Frontal cortex (tissue), 4 donors: ENCODE measurements around the gene RALGAPA2. TPM values are rescaled to one million over a fixed set of nuclear protein-coding genes. Genes with fewer than 3 reads are reported as not detected.

ENCODE experiments used
- DNase-seq, 2 donors: peaks; one replicate each; pipeline ENCODE4 v3.0.0; 2012; ENCODE audit warnings: low spot score in 2 of 2
- FAIRE-seq: peaks from 2 replicates; lab custom pipeline; 2012; peaks lifted over from hg19 to GRCh38; lab: Jason Lieb, UNC
- total RNA-seq: library from RNA; depleted of rRNA; stranded (reverse); fragments of >200 nt; gene quantifications from one replicate; pipeline ENCODE4 v1.2.3, GENCODE V29; 2014
- donor health status: control.
- donor health status: control.
- donor health status: control.

Gene RALGAPA2
- total RNA-seq, 1 donor from 2014 or later: 45.7 TPM

DNA sequence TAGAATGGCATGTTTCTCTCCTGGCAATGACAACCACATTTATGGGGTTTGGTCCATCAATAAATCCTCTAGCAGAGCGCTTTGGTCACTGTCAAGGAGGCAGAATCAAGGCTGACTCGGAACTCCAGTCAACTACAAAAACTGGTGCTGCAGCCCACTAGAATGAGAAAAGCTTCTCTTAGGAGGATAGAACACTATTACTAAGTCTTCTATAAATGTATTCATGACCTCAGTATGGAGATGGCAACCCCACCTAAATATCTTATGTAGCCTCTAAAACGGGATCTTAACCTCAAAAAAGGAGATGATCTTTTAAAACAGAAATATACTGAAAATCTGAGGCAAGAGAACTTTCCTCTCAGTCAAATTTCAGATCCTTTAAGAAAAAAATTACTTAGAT is 68.5 kb downstream of the RALGAPA2 start:
- FAIRE-seq: no peak
- no peak for DNase-seq

GRCh38 chr20:20641783-20642182 is 70.7 kb downstream of the RALGAPA2 start:
- FAIRE-seq (no peak), DNase-seq (no peak)

- FAIRE-seq: no peak
Observed at GRCh38 chr20:20638878-20639277, 73.6 kb downstream of the RALGAPA2 start.

DNA sequence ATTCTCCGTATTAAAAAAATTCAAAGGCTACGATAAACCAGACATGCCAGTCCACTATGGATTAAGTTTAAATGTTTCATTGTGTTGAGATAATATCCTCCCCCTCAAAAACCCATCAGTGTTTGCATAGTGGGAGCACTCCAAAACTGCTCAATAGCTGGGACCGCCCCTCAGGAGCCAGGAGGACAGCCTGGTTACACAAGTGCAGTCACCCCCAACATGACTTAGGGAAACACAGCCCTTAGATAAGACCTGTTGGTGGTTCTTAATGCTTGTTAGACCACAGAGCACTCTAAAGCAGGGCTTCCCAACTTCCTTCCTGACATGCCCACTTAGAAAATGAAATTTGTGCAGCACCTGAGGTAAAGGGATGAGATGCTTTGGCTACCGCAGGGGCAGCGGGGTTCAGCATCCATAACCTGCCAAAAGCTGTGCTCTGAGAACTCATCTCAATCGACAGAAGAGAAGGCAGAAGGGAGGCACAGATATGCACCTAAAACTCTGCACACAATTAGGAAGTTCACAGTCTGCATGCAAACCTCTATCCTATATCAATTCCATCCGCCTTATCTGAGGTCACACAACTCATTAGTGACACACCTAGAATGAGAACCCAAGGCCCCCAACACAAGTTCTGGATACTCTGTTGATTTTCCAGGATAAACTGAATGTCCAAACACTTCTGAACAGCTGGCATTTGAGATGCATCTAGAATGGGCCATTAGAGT is 74.3 kb downstream of the RALGAPA2 start:
- no peak for DNase-seq
- FAIRE-seq: no peak

More at GRCh38 chr20:20638878-20639277, 73.6 kb downstream of the RALGAPA2 start:
- no peak for DNase-seq

- no peak for FAIRE-seq
Observed at GRCh38 chr20:20635006-20635405, 77.4 kb downstream of the RALGAPA2 start.

DNA sequence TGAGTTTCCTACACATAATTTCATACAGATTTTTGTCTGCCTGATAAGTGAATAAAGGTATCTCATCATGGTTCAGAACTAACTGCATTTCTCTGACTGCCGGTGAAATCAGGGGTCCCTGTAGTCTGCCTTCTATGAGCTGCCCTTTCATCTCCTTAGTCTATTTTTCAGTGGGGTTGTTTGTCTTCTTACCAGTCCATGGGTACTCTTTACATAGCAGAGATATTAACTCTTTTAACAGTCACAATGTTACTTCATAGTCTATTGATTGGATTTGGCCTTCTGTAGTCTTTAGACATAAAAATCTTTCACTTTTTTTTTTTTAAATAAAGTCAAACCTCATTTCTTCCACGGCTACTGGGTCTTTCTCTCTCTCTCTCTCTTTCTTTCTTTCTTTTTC is 79.8 kb downstream of the RALGAPA2 start:
- DNase-seq: no peak
- no peak for FAIRE-seq

More at GRCh38 chr20:20635006-20635405, 77.4 kb downstream of the RALGAPA2 start:
- no peak for DNase-seq

- no peak for DNase-seq
- no peak for FAIRE-seq
Observed at GRCh38 chr20:20630551-20630950, 81.9 kb downstream of the RALGAPA2 start.

DNA sequence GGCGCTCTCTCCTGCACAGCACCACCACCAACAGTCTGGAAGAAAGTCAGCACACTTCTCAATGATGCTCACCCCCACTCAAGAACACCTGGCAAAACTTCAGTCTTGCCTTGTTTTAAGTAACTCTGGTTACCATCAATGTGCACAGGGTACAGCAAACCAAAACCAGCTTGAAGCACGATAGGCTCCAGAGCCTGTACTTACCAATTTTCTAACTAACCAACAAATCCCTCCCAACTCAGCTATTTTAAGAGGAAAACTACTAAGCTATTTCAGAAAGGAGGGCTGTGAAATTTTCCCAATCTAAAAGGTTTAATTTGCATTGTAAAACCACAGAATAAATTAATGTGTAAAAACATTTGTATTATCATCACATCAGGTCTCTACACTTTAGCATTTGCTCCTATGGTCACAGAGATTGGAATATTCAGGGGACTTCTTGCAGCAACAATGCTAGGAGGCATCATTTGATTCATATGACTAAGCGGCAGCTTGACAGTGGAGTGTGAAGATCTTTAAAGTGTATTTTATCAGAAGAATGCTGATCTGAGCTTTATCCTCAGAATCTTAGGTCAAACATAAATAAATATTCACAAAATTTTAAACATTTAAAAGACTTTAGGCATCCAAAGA is 82.8 kb downstream of the RALGAPA2 start:
- FAIRE-seq (no peak), DNase-seq (no peak)

DNA sequence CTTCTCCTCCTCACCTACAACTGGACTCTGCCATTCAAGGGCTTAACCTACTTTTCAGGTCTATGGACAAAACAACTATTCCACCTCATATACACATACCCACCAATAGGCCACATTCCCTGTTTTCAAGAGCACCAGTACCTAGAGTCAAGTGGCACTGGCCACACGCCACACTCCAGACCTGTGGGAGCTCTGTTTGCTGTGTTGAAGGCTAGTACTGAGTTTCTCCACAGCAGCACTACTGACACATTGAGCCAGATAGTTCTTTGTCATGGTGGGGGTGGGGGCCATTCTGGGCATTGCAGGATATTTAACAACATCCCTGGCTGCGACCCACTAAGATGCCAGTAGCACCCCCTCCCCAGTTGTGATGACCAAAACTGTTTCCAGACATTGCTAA is 84.1 kb downstream of the RALGAPA2 start:
- no peak for FAIRE-seq
- DNase-seq: no peak

DNA sequence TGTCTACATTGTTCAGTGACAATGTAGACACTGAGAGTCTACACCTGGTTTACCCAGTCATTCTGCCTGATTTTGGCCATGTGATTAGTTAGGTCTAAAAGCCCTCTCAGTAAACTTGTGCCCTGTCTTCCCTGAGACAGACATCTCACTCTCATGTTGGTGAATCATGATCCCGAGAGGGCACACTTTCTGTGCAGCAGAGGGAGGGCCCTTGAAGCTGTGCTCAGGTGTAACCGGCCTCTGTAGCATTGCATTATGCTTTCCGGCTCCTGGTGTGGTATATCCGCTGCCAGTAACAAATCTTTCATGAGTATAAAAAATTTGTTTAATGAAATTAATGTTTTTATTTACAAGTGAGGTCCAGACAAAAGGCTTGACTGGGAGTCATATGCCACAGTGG is 85.0 kb downstream of the RALGAPA2 start:
- DNase-seq: no peak
- no peak for FAIRE-seq

GRCh38 chr20:20624914-20625313 is 87.5 kb downstream of the RALGAPA2 start:
- DNase-seq: no peak
- FAIRE-seq: no peak

DNA sequence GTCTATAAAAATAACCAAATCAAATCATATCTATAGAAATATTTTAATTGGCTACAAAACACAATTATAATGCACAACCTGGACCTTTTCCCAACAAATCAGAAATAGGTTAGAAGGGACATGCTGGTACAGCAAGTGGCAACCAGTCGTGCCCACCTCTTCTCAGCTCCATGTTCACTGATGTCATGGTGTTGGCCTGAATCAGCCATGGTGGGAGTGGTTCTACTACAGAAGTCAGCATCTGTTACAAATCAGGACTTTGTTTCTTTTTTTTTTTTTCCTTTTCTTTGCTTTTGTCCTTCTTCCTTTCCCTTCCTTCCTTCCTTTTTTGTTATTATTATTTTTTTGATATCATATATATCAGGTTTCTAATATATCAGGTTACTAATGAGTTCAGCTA is 91.2 kb downstream of the RALGAPA2 start:
- FAIRE-seq (no peak), DNase-seq (no peak)

DNA sequence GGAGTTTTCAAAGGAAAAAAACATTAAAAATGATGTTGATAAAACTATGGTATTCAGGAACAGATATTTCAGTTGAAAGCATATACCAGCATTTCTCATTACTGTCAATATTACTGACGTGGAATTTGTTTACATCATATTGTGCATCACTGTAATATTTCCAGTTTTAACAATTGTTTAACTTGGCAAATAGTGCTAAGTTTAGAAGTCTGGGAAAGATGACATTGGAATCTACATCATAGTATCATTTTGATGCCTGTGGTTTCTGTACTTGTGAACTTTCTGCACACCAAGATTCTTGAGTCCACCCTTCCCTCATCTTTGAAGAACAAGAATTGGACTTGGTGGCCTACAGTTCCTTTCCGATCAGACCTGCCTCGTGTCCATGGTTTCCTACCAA is 98.1 kb downstream of the RALGAPA2 start:
- DNase-seq (no peak), FAIRE-seq (no peak)

- FAIRE-seq (no peak), DNase-seq (no peak)
Observed at GRCh38 chr20:20612251-20612650, 100.2 kb downstream of the RALGAPA2 start.

GRCh38 chr20:20611167-20611566 is 101.3 kb downstream of the RALGAPA2 start:
- no peak for FAIRE-seq
- DNase-seq: no peak

DNA sequence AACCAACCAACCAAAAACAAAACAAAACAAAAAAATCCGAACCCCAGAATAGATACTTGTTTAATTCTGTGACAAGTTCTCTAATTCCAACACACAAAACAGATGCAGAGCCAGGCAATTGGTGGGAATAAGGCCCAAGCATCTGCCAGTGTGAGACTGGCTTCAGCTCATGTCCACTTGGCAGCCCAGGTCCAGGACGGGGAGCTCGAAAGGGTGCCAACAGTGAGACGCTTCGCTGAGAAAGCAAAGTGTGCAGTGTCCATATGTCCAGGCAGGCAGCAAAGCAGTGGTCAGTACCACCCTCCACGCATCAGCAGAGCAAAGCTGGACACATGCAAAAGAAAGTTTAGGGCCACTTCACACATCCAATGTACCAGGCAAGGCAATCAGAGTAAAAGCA is 102.9 kb downstream of the RALGAPA2 start:
- FAIRE-seq (no peak), DNase-seq (no peak)

GRCh38 chr20:20608641-20609040 is 103.8 kb downstream of the RALGAPA2 start:
- FAIRE-seq (no peak), DNase-seq (no peak)

- no peak for DNase-seq
- no peak for FAIRE-seq
Observed at GRCh38 chr20:20608041-20608440, 104.4 kb downstream of the RALGAPA2 start.

DNA sequence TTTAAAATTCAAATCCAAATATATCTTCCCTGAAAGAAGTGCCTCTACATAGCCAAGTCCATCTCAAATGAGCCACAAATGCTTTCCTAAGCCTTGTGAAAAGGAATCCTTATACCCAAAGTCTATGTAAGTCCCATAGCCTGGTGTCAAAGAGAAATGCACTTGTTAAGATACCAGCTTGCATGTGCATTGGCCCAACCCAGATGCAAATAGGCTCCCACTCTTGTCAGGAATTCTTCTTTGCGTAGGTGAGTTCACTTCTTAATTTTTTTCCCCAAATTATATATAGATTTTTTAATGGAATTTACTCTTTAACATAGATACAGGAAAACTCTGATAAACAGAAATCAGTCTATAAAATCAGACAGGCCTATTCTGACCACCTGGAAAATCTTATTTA is 105.6 kb downstream of the RALGAPA2 start:
- DNase-seq: no peak
- no peak for FAIRE-seq

- FAIRE-seq (no peak), DNase-seq (no peak)
Observed at GRCh38 chr20:20606050-20606449, 106.4 kb downstream of the RALGAPA2 start.

DNA sequence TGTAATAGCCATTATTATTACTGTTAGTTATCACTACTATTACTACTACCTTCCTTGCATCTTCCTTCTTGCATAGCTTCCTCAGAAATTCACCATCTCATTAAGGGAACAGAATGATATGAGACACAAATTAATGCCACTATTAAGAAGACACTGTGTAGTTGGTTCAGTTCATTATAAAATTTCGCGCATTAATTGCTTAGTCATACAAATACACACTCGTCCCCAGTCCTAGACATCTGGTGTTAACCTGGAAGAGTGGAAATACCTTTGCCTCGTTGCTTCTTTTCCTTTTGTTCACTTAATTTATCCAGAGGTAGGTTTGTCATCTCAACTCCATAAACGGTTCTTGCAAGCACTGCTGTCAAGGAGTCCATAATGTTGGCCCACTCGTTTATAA is 107.5 kb downstream of the RALGAPA2 start:
- DNase-seq: no peak
- FAIRE-seq: no peak

DNA sequence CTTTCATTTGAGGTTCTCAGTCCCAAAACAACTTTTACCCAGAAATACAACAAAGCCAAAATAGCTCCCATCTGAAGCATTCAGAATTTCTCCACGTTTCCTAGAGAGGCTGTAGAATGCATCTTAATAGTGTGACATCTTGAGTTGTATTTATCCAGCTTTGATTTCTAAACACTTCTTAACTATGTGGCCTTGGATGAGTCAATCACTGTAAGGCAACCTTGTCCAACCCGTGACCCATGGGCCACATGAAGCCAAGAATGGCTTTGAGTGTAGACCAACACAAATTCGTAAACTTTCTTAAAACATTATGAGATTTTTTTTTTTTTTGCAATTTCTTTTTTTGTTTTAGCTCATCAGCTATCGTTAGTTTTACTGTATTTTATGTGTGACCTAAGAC is 108.1 kb downstream of the RALGAPA2 start:
- DNase-seq (no peak), FAIRE-seq (no peak)
